ENCODE measurements around the gene SLC39A7. TPM values are rescaled to one million over a fixed set of nuclear protein-coding genes. Genes with fewer than 3 reads are reported as not detected.
"Not testable (repeated sequence)": the region's sequence is repeated elsewhere in the genome, so short reads cannot be mapped to it uniquely, and the experiment has no call there.

The SLC39A7 gene
- total RNA-seq, 1 donor from 2014 or later, result 119 TPM

DNA sequence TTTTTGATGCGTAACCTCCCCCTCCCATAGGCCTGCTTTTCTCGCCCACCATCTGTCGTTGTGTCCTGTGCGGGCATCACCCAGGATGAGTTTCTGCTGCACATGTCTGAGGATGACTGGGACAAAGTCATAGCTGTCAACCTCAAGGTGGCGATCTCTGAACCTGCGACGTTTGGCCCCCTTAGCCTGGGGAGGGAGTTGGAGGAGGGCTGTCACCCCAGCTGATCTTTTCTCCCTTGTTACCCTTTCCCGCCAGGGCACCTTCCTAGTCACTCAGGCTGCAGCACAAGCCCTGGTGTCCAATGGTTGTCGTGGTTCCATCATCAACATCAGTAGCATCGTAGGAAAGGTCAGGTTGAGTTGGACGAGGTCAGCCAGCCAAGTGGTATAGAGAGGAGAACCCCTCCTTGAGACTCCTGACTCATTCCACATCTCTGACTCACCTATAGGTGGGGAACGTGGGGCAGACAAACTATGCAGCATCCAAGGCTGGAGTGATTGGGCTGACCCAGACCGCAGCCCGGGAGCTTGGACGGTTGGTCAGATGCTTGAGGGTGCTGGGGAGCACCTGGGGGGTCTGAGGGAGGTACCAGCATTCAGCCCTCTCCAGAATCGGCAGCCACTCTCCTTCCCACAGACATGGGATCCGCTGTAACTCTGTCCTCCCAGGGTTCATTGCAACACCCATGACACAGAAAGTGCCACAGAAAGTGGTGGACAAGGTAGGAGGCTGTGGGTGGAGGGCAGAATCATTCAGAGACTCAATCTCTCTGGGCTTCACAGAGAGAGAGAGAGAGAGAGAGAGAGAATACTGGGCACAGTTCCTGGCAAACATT lies 4.7 kb downstream of the SLC39A7 start:
- peak; percentile 75 for DNase-seq (ENCODE audit: low read depth)

DNA sequence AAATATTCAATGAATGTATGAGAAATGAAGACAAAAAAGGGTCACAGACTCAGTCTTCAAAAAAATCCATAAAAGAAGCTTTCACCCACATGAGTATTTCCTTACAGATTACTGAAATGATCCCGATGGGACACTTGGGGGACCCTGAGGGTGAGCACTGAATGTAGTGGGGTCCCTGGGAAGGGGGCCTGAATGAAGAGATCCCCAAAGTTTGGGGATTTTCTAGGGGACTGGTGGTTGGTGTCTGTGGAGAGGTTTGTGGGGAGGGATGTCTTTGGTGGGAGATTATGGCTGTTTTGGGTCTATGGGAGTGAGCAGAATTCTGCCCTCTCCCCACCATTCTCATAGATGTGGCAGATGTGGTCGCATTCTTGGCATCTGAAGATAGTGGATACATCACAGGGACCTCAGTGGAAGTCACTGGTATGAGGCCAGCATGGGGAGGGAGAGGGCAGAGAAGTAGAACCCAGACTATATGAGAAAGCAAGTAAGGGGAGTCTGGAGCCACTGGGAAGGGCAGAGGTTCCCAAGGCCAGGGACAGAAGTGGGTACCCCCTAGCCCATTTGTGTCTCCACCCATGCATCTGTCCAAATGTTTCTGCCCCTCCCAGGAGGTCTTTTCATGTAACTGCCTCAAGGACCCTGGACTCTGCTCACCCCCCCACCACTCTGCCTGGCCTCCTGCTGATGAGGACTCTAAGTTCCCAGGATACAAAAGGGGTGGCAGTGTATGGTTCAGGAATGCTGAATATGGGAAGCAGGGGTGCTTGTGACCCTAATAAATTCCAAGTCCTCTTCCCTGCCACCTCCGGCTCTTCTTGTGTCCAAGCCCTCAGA lies 5.6 kb downstream of the SLC39A7 start:
- no peak for DNase-seq (ENCODE audit: low read depth)

DNA sequence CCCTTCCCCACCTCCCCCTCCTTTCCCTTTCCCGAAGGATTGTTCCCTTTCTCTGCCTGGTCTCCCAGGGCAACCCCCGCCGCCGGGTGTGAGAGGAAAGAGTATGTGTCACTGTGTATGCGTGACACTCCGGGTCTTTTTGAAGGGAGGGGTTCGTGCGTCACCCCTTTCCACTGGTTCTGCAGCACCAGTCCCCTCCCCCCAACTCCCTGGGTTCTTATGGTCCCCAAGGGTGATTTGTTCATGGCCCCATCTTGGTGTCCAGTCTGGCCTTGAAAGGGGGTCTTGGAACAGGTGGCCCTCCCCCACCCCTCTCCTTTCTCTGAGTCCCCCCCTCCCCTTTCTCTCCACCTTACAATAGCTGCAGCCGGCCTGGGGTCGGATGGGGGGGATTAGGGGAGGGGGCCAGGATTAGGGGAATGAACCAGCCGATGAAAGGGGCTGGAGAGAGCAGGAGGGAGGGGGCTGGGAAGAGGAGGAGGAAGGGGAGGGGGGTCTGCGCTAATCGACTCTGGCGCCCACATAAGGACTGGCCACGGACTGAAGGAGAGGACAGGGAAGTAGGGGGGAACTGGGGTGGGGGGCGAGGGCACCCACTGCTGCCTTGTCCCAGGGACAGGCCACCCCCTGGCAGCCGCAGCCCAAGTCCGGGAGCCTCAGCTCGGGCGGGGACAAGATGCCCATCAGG lies 6.3 kb downstream of the SLC39A7 start:
- peak; percentile 53 for DNase-seq (ENCODE audit: low read depth)

GRCh38 chr6:33207552-33208090 lies 7.0 kb downstream of the SLC39A7 start:
- no peak for DNase-seq (ENCODE audit: low read depth)

DNA sequence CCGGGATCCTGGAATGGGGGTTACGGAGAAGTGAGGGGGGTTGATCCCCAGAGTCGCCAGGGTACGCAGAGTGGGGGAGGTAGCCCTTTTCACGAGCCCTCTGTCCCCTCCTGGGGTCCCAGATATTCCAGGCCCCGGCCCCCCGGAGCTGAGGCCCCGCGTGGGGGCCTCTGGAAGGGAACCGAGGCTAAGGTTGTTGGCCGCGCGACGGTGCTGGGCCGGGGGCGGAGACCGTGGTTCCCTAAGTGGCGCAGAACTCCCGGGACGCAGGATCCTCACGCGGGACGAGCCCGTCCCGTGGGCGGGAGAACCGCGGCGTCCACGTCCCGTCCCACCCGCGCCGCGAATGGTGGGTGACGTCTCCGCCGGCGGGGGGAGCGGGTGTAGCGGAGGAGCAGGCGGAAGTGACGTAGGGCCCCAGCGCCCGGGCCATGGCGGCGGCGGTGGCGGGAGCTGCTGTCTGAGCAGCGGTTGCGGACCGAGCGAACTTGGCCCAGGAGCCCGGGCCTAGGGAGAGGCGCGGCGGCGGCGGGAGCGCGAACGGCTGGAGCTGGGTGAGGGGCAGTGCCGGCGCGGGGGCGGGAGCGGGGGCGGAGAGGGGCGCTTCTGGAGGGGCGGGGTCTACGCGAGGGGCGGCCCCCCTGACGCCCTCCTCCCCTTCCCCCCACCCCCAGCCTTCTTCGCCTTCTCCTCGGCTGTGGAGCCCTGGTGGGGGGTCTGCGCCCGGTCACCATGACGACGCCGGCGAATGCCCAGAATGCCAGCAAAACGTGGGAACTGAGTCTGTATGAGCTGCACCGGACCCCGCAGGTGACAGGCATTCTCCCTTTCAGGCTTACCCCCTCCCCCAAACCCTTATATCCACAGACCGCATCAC lies 7.7 kb downstream of the SLC39A7 start, which contains the start of gene RING1:
TSS of gene RING1 (plus strand) at position 410 of the 877 bp plus-strand sequence. CDS start at position 733, 323 bp downstream.
- peak; percentile 29 for DNase-seq (ENCODE audit: low read depth)

GRCh38 chr6:33209856-33210255 lies 9.2 kb downstream of the SLC39A7 start:
- DNase-seq (ENCODE audit: low read depth), result no peak

DNA sequence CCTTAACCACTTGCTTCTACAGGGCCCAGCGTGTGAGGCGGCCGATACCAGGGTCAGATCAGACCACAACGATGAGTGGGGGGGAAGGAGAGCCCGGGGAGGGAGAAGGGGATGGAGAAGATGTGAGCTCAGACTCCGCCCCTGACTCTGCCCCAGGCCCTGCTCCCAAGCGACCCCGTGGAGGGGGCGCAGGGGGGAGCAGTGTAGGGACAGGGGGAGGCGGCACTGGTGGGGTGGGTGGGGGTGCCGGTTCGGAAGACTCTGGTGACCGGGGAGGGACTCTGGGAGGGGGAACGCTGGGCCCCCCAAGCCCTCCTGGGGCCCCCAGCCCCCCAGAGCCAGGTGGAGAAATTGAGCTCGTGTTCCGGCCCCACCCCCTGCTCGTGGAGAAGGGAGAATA lies 10.5 kb downstream of the SLC39A7 start:
- DNase-seq (ENCODE audit: low read depth), result no peak

- no peak for DNase-seq (ENCODE audit: low read depth)
Observed at GRCh38 chr6:33211666-33212422, 11.2 kb downstream of the SLC39A7 start.

- no peak for DNase-seq (ENCODE audit: low read depth)
Observed at GRCh38 chr6:33212857-33213165, 12.1 kb downstream of the SLC39A7 start.

GRCh38 chr6:33213166-33213988 lies 12.7 kb downstream of the SLC39A7 start:
- no peak for DNase-seq (ENCODE audit: low read depth)

GRCh38 chr6:33213989-33214335 lies 13.3 kb downstream of the SLC39A7 start:
- no peak for DNase-seq (ENCODE audit: low read depth)

GRCh38 chr6:33215271-33216116 lies 14.8 kb downstream of the SLC39A7 start:
- DNase-seq (ENCODE audit: low read depth), result no peak

- no peak for DNase-seq (ENCODE audit: low read depth)
Observed at GRCh38 chr6:33216117-33216649, 15.5 kb downstream of the SLC39A7 start.

DNA sequence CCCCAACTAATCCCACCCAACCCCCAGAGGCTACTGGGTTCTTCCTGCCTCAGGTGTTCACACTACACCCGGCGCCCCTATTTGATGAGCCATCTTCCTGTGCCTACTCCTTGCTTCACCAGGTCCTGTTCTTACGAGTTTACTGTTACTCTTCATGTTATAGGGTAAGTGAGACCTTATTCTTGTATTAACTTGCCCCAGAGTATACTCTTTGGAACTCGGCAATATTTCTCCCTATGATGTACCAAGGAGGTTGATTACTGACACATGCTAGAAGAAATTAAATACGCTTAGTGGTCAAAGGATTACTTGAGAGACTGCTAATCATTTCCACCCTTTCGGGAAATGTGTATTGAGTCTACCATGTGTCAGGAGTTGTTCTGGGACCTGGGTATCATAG lies 16.6 kb downstream of the SLC39A7 start:
- no peak for DNase-seq (ENCODE audit: low read depth)

GRCh38 chr6:33217681-33218080 lies 17.0 kb downstream of the SLC39A7 start:
- DNase-seq (ENCODE audit: low read depth), result no peak

GRCh38 chr6:33226503-33227120 lies 25.9 kb downstream of the SLC39A7 start:
- not testable (repeated sequence) for DNase-seq (ENCODE audit: low read depth)

GRCh38 chr6:33235221-33235634 lies 34.6 kb downstream of the SLC39A7 start:
- no peak for DNase-seq (ENCODE audit: low read depth)

GRCh38 chr6:33236328-33236727 lies 35.7 kb downstream of the SLC39A7 start:
- DNase-seq (ENCODE audit: low read depth), result no peak
